T-cell (primary cell): ENCODE results near the gene NR2F1-AS1. TPM values are rescaled to one million over a fixed set of nuclear protein-coding genes. Genes with fewer than 3 reads are reported as not detected.
"Not testable (repeated sequence)": the region's sequence is repeated elsewhere in the genome, so short reads cannot be mapped to it uniquely, and the experiment has no call there.

Experiments used
- ATAC-seq, 4 experiments: fragments of 200-7000 bp in 3 of 4; fragments of 150-1000 bp in 1 of 4; cut with Tn5 transposase; replicated peaks in 1 of 4; 1 replicate in 3 of 4; 2 replicates in 1 of 4; pipeline ENCODE4 v1.10.0; 2021; ENCODE audit warnings: moderate library complexity in 3 of 4, mild to moderate bottlenecking in 2 of 4, moderate number of reproducible peaks in 1 of 4
- CTCF ChIA-PET, 2 donors: fragments of 300-600 bp; sonication (Branson Sonifier 250); formaldehyde crosslinking; loops; one replicate each; lab custom pipeline; 2022; ENCODE audit warnings: antibody characterized with exemption in 2 of 2; lab: Charles Lee
- POLR2A ChIA-PET, 2 donors: fragments of 300-600 bp; sonication (Branson Sonifier 250); formaldehyde crosslinking; loops; one replicate each; lab custom pipeline; 2022; ENCODE audit warnings: antibody characterized with exemption in 2 of 2; lab: Charles Lee
- DNase-seq, 35 experiments: peaks; one replicate each; pipeline versions ENCODE4 v3.0.0 to v3.0.0-alpha.2; 2013 to 2023
- H3K27ac ChIP-seq: one replicate; pipeline ENCODE4 v1.5.1; 2013; ENCODE audit warnings: low read length
- H3K27me3 ChIP-seq, 2 experiments: replicated peaks in 1 of 2; 1 replicate in 1 of 2; 2 replicates in 1 of 2; pipeline versions ENCODE4 v1.6.1 to v1.7.0; 2013; ENCODE audit warnings: low read length in 1 of 2, mixed read lengths in 1 of 2; ENCODE audit not compliant: control insufficient read depth in 2 of 2, insufficient read depth in 2 of 2; ENCODE audit errors: extremely low read depth in 1 of 2
- H3K36me3 ChIP-seq, 2 donors: 1 replicate in 1 of 2; 2 replicates in 1 of 2; pipeline versions ENCODE4 v1.6.1 to v1.7.0; 2013; ENCODE audit warnings: low read length in 1 of 2; ENCODE audit not compliant: control insufficient read depth in 2 of 2, insufficient read depth in 1 of 2; ENCODE audit errors: extremely low read depth in 1 of 2
- H3K4me1 ChIP-seq, 2 experiments: 1 replicate in 1 of 2; 2 replicates in 1 of 2; pipeline versions ENCODE4 v1.6.1 to v1.7.0; 2013; ENCODE audit warnings: low read length in 2 of 2, mixed read lengths in 1 of 2; ENCODE audit not compliant: insufficient read depth in 2 of 2, control insufficient read depth in 1 of 2; ENCODE audit errors: extremely low read depth in 1 of 2
- H3K4me3 ChIP-seq, 2 donors: 1 replicate in 1 of 2; 2 replicates in 1 of 2; pipeline versions ENCODE4 v1.5.1 to v1.7.0; 2013; ENCODE audit warnings: mild to moderate bottlenecking in 2 of 2, low read length in 1 of 2, moderate library complexity in 1 of 2; ENCODE audit not compliant: control insufficient read depth in 1 of 2; ENCODE audit errors: extremely low read depth in 1 of 2
- H3K9me3 ChIP-seq: 2 replicates; pipeline ENCODE4 v1.7.0; 2013
- H3K27ac Mint-ChIP-seq, 2 donors: one replicate each; pipeline ENCODE4 v1.8.0; 2020 to 2021; ENCODE audit warnings: mild to moderate bottlenecking in 2 of 2, mixed read lengths in 2 of 2
- H3K27me3 Mint-ChIP-seq, 2 donors: one replicate each; pipeline ENCODE4 v1.8.0; 2021 to 2022; ENCODE audit warnings: mixed read lengths in 2 of 2
- H3K36me3 Mint-ChIP-seq: one replicate; pipeline ENCODE4 v1.8.0; 2021; ENCODE audit warnings: mixed read lengths
- H3K4me1 Mint-ChIP-seq, 3 donors: one replicate each; pipeline ENCODE4 v1.8.0; 2020 to 2022; ENCODE audit warnings: mixed read lengths in 3 of 3, mild to moderate bottlenecking in 1 of 3
- H3K4me3 Mint-ChIP-seq, 3 donors: one replicate each; pipeline ENCODE4 v1.8.0; 2020 to 2022; ENCODE audit warnings: mild to moderate bottlenecking in 3 of 3, mixed read lengths in 3 of 3, moderate library complexity in 3 of 3
- H3K9me3 Mint-ChIP-seq, 3 donors: one replicate each; pipeline ENCODE4 v1.8.0; 2020 to 2022; ENCODE audit warnings: mixed read lengths in 3 of 3
- WGBS: methylation state at CpG from one replicate; pipeline ENCODE4 v1.1.5; 2013; ENCODE audit warnings: missing lambda C conversion rate; ENCODE audit not compliant: insufficient coverage; 5-methylcytosine and 5-hydroxymethylcytosine counted together
- total RNA-seq, 35 experiments: library from RNA in 6 of 35; stranded (reverse) in 6 of 35; fragments of 120-200 nt in 1 of 35; gene quantifications; one replicate each; pipeline versions ENCODE4 v1.2.1 to v1.2.4 and lab custom pipeline; 2013 to 2026

The NR2F1-AS1 gene
- total RNA-seq, 5 donors from 2014 or later (not counting 1 experiment from before 2014, with no cell fraction given), result not detected

- H3K27me3 Mint-ChIP-seq, result peaks cover 2 to 5% of the 10 kb centered on the region in 2 donors
These were observed 179.3 kb downstream of the NR2F1-AS1 start for GRCh38 chr5:93401634-93402213.

GRCh38 chr5:93399675-93400074 is 181.3 kb downstream of the NR2F1-AS1 start:
- Histone ChIP-seq H3K27ac (no peak overlapping the region), H3K4me1 (no peaks in the 10 kb centered on the region), H3K9me3 (no peaks in the 10 kb centered on the region), H3K36me3 (no peaks in the 10 kb centered on the region), H3K4me3 (no peak overlapping the region), H3K27me3 (no peaks in the 10 kb centered on the region)
- Mint-ChIP-seq H3K9me3 (peaks cover 0 to 10% (median 0%) of the 10 kb centered on the region in 3 donors), H3K27me3 (peaks cover 5 to 7% of the 10 kb centered on the region in 2 donors), H3K4me1 (no peaks in the 10 kb centered on the region), H3K36me3 (no peaks in the 10 kb centered on the region), H3K27ac (no peak overlapping the region), H3K4me3 (no peak overlapping the region)
- WGBS, result 62% methylated on average over 3 of the region's 3 CpGs
- ChIA-PET CTCF (no interaction called here), POLR2A (interaction anchor here in 1 of 2 donors (0.6 kb wide), 1 partner anchor 35 kb away, joined by 3 read pairs; no protein-coding TSS in a partner anchor)
- DNase-seq (no peak), ATAC-seq (no peak)

More at GRCh38 chr5:93401634-93402213, 179.3 kb downstream of the NR2F1-AS1 start:
- H3K9me3 ChIP-seq, result no peaks in the 10 kb centered on the region
- ChIA-PET CTCF (no interaction called here), POLR2A (no interaction called here)
- no peaks in the 10 kb centered on the region for H3K36me3 ChIP-seq
- H3K4me3 Mint-ChIP-seq, result no peak overlapping the region
- H3K27ac Mint-ChIP-seq, result no peak overlapping the region
- H3K27me3 ChIP-seq, result no peaks in the 10 kb centered on the region
- DNase-seq, result no peak
- WGBS, result no CpG with 5 or more reads among the region's 3 CpGs
- H3K4me1 ChIP-seq, result no peaks in the 10 kb centered on the region
- H3K4me3 ChIP-seq, result no peak overlapping the region
- no peak for ATAC-seq
- H3K27ac ChIP-seq, result no peak overlapping the region
- peaks cover 0 to 6% (median 0%) of the 10 kb centered on the region in 3 donors for H3K9me3 Mint-ChIP-seq
- H3K36me3 Mint-ChIP-seq, result no peaks in the 10 kb centered on the region
- H3K4me1 Mint-ChIP-seq, result no peaks in the 10 kb centered on the region

- Mint-ChIP-seq H3K27me3 (peaks cover 0 to 5% of the 10 kb centered on the region in 2 donors), H3K9me3 (peaks cover 0 to 10% (median 0%) of the 10 kb centered on the region in 3 donors), H3K4me3 (no peak overlapping the region), H3K36me3 (no peaks in the 10 kb centered on the region), H3K27ac (no peak overlapping the region), H3K4me1 (no peaks in the 10 kb centered on the region)
- no peak overlapping the region for H3K4me3 ChIP-seq
- DNase-seq (no peak), ATAC-seq (no peak)
- ChIA-PET CTCF (no interaction called here), POLR2A (no interaction called here)
- no peaks in the 10 kb centered on the region for H3K9me3 ChIP-seq
- WGBS, result no CpG with 5 or more reads among the region's 1 CpG
- no peaks in the 10 kb centered on the region for H3K27me3 ChIP-seq
- H3K4me1 ChIP-seq, result no peaks in the 10 kb centered on the region
- no peaks in the 10 kb centered on the region for H3K36me3 ChIP-seq
- no peak overlapping the region for H3K27ac ChIP-seq
These were observed 185.0 kb downstream of the NR2F1-AS1 start for GRCh38 chr5:93395971-93396379.

- ChIA-PET CTCF (interaction anchor here in 1 of 2 donors (0.6 kb wide), 2 partner anchors 21 to 1421 kb away, joined by 3 to 4 read pairs; no protein-coding TSS in a partner anchor), POLR2A (no interaction called here)
- DNase-seq (no peak), ATAC-seq (no peak)
- Histone ChIP-seq H3K4me3 (no peak overlapping the region), H3K36me3 (no peaks in the 10 kb centered on the region), H3K4me1 (no peaks in the 10 kb centered on the region), H3K9me3 (no peaks in the 10 kb centered on the region), H3K27me3 (no peaks in the 10 kb centered on the region), H3K27ac (no peak overlapping the region)
- Mint-ChIP-seq H3K27ac (no peak overlapping the region), H3K4me1 (no peaks in the 10 kb centered on the region), H3K36me3 (no peaks in the 10 kb centered on the region), H3K4me3 (no peak overlapping the region), H3K27me3 (peaks cover 0 to 5% of the 10 kb centered on the region in 2 donors), H3K9me3 (peaks cover 0 to 10% (median 6%) of the 10 kb centered on the region in 3 donors)
- WGBS, result no CpG with 5 or more reads among the region's 1 CpG
These were observed 186.0 kb downstream of the NR2F1-AS1 start for GRCh38 chr5:93395010-93395409.

- DNase-seq, result no peak
- POLR2A ChIA-PET, result no interaction called here
- WGBS, result no CpG with 5 or more reads among the region's 2 CpGs
These were observed 186.7 kb downstream of the NR2F1-AS1 start for GRCh38 chr5:93394301-93394700.

GRCh38 chr5:93391169-93391568 is 189.8 kb downstream of the NR2F1-AS1 start:
- H3K27ac ChIP-seq, H3K27ac Mint-ChIP-seq, H3K36me3 Mint-ChIP-seq, H3K4me1 ChIP-seq, CTCF ChIA-PET, H3K27me3 Mint-ChIP-seq, H3K27me3 ChIP-seq, POLR2A ChIA-PET, H3K4me1 Mint-ChIP-seq, H3K4me3 Mint-ChIP-seq, DNase-seq, ATAC-seq, H3K4me3 ChIP-seq, H3K9me3 Mint-ChIP-seq, H3K9me3 ChIP-seq, H3K36me3 ChIP-seq: not testable (repeated sequence)
- WGBS, result no CpG with 5 or more reads among the region's 2 CpGs

More at GRCh38 chr5:93394301-93394700, 186.7 kb downstream of the NR2F1-AS1 start:
- H3K9me3 Mint-ChIP-seq, result peaks cover 0 to 10% (median 9%) of the 10 kb centered on the region in 3 donors
- no peaks in the 10 kb centered on the region for H3K36me3 Mint-ChIP-seq
- Histone ChIP-seq H3K4me3 (no peak overlapping the region), H3K4me1 (no peaks in the 10 kb centered on the region), H3K9me3 (no peaks in the 10 kb centered on the region), H3K27me3 (no peaks in the 10 kb centered on the region), H3K36me3 (no peaks in the 10 kb centered on the region), H3K27ac (no peak overlapping the region)
- no peak overlapping the region for H3K4me3 Mint-ChIP-seq
- no peaks in the 10 kb centered on the region for H3K4me1 Mint-ChIP-seq
- CTCF ChIA-PET, result interaction anchor here in 1 of 2 donors (0.6 kb wide), 1 partner anchor 22 kb away, joined by 3 read pairs; no protein-coding TSS in a partner anchor
- no peak overlapping the region for H3K27ac Mint-ChIP-seq
- peaks cover 0 to 5% of the 10 kb centered on the region in 2 donors for H3K27me3 Mint-ChIP-seq
- ATAC-seq, result no peak
